PC-3 (cell line): Measurements from ENCODE around the gene ROBO2. TPM values are rescaled to one million over a fixed set of nuclear protein-coding genes. Genes with fewer than 3 reads are reported as not detected.

Source experiments
- ATAC-seq: fragments of 200-7000 bp; cut with Tn5 transposase; 2 replicates; pipeline ENCODE4 v1.9.1; 2020; ENCODE audit warnings: mild to moderate bottlenecking, moderate library complexity
- BruUV-seq: library from RNA; stranded (reverse); fragments of 400-500 nt; replicated peaks from 2 replicates; lab custom pipeline; 2021; lab: Mats Ljungman, UMichigan
- CTCF ChIA-PET: fragments of 300-600 bp; sonication (Branson Sonifier 250); formaldehyde crosslinking; loops from one replicate; lab custom pipeline; 2022; ENCODE audit warnings: antibody characterized with exemption; lab: Charles Lee
- POLR2A ChIA-PET: fragments of 300-600 bp; sonication (Branson Sonifier 250); formaldehyde crosslinking; loops from one replicate; lab custom pipeline; 2022; ENCODE audit warnings: antibody characterized with exemption; ENCODE audit not compliant: unreplicated experiment; lab: Charles Lee
- DNase-seq: peaks from one replicate; pipeline ENCODE4 v3.0.0-alpha.2; 2015
- H2AFZ ChIP-seq: fragments of 300-600 bp; sonication (generic); 2 replicates; pipeline ENCODE4 v1.6.0; 2016; ENCODE audit warnings: antibody characterized with exemption, low read length
- H3F3A ChIP-seq: fragments of 300-600 bp; sonication (generic); one replicate; pipeline ENCODE4 v1.6.0; 2017; ENCODE audit warnings: antibody characterized with exemption, low read length, control low read depth, mild to moderate bottlenecking; ENCODE audit not compliant: unreplicated experiment
- H3K27ac ChIP-seq: fragments of 300-600 bp; sonication (generic); 2 replicates; pipeline ENCODE4 v1.5.1; 2016; ENCODE audit warnings: mild to moderate bottlenecking, low read length
- H3K27me3 ChIP-seq: fragments of 300-600 bp; sonication (generic); 2 replicates; pipeline ENCODE4 v1.6.1; 2016; ENCODE audit warnings: low read length, mixed read lengths
- H3K36me3 ChIP-seq: fragments of 300-600 bp; sonication (generic); 2 replicates; pipeline ENCODE4 v1.6.1; 2016; ENCODE audit warnings: low read depth, mixed run types, low read length, mixed read lengths
- H3K4me1 ChIP-seq: fragments of 300-600 bp; sonication (generic); 2 replicates; pipeline ENCODE4 v1.5.1; 2016; ENCODE audit warnings: low read length; ENCODE audit not compliant: insufficient read depth
- H3K4me2 ChIP-seq: fragments of 300-600 bp; sonication (generic); 2 replicates; pipeline ENCODE4 v1.6.0; 2016; ENCODE audit warnings: low read length
- H3K4me3 ChIP-seq: fragments of 300-600 bp; sonication (generic); 2 replicates; pipeline ENCODE4 v1.5.1; 2016; ENCODE audit warnings: mild to moderate bottlenecking, low read length, mixed read lengths
- H3K79me2 ChIP-seq: fragments of 300-600 bp; sonication (generic); 2 replicates; pipeline ENCODE4 v1.6.1; 2017; ENCODE audit warnings: low read length, mixed read lengths
- H3K9ac ChIP-seq: fragments of 300-600 bp; sonication (generic); 2 replicates; pipeline ENCODE4 v1.6.0; 2016; ENCODE audit warnings: mild to moderate bottlenecking, low read length
- H3K9me2 ChIP-seq: fragments of 300-600 bp; sonication (generic); replicated peaks from 2 replicates; pipeline ENCODE4 v1.6.1; 2016; ENCODE audit warnings: mixed run types, low read length, mixed read lengths
- H3K9me3 ChIP-seq: fragments of 300-600 bp; sonication (generic); 2 replicates; pipeline ENCODE4 v1.6.1; 2016; ENCODE audit warnings: low read length, mixed read lengths
- H4K20me1 ChIP-seq: fragments of 300-600 bp; sonication (generic); 2 replicates; pipeline ENCODE4 v1.6.1; 2016; ENCODE audit warnings: low read length, mixed read lengths
- CTCF ChIP-seq: fragments of 300-600 bp; sonication (generic); conservative IDR thresholded peaks from 2 replicates; pipeline ENCODE4 v1.5.1; 2017; ENCODE audit warnings: antibody characterized with exemption, low read depth, mild to moderate bottlenecking, low read length
- EZH2 ChIP-seq: fragments of 300-600 bp; sonication (generic); IDR thresholded peaks from one replicate; pipeline ENCODE4 v1.6.1; 2017; ENCODE audit warnings: antibody characterized with exemption, mild to moderate bottlenecking, low read length; ENCODE audit not compliant: unreplicated experiment
- EZH2phosphoT487 ChIP-seq: fragments of 300-600 bp; sonication (generic); IDR thresholded peaks from 2 replicates; pipeline ENCODE4 v1.6.1; 2018; ENCODE audit warnings: mild to moderate bottlenecking, antibody characterized with exemption, low read length, borderline replicate concordance
- intact Hi-C: fragments of 100-400 bp; cut with micrococcal nuclease; formaldehyde crosslinking; loops from 2 replicates; pipeline ENCODE4 v1.9.0; 2023
- total RNA-seq: library from RNA; depleted of rRNA; stranded (reverse); fragments of >200 nt; gene quantifications from 2 replicates; pipeline ENCODE4 v1.2.3, GENCODE V29; 2014

The ROBO2 gene
- total RNA-seq, 1 experiment from 2014 or later: not detected

- Histone ChIP-seq H3K4me1 (no peaks in the 10 kb centered on the region), H3K36me3 (no peaks in the 10 kb centered on the region), H3K27me3 (peaks cover 81% of the 10 kb centered on the region), H2AFZ (no peak overlapping the region), H4K20me1 (no peaks in the 10 kb centered on the region), H3K9me2 (no peaks in the 10 kb centered on the region), H3K4me2 (no peak overlapping the region), H3K9ac (no peak overlapping the region), H3K27ac (no peak overlapping the region), H3K4me3 (no peak overlapping the region), H3K9me3 (no peaks in the 10 kb centered on the region), H3F3A (no peaks in the 10 kb centered on the region), H3K79me2 (no peaks in the 10 kb centered on the region)
- no peak for ATAC-seq
- CTCF ChIA-PET: no interaction called here
- no peak for DNase-seq
- TF ChIP-seq EZH2phosphoT487: no peak
- no peak for TF ChIP-seq EZH2
- TF ChIP-seq CTCF: no peak
- POLR2A ChIA-PET: interaction anchor here (0.6 kb wide), 1 partner anchor 63 kb away, joined by 4 read pairs; no protein-coding TSS in a partner anchor
- BruUV-seq: no TSS peak
- intact Hi-C loops: no loop called here
Observed at GRCh38 chr3:77244981-77245380, 205.1 kb downstream of the ROBO2 start.

- TF ChIP-seq EZH2phosphoT487 (no peak), CTCF (no peak), EZH2 (no peak)
- Histone ChIP-seq H3K4me3 (no peak overlapping the region), H3K9ac (no peak overlapping the region), H2AFZ (no peak overlapping the region), H3K9me2 (no peaks in the 10 kb centered on the region), H3K36me3 (no peaks in the 10 kb centered on the region), H3K27ac (no peak overlapping the region), H3K79me2 (no peaks in the 10 kb centered on the region), H4K20me1 (no peaks in the 10 kb centered on the region), H3K4me1 (no peaks in the 10 kb centered on the region), H3F3A (no peaks in the 10 kb centered on the region), H3K4me2 (no peak overlapping the region), H3K27me3 (peaks cover 83% of the 10 kb centered on the region), H3K9me3 (no peaks in the 10 kb centered on the region)
- ATAC-seq (no peak), DNase-seq (no peak)
- ChIA-PET POLR2A (no interaction called here), CTCF (no interaction called here)
- intact Hi-C loops: no loop called here
- no TSS peak for BruUV-seq
Observed at GRCh38 chr3:77247061-77247460, 207.2 kb downstream of the ROBO2 start.

- no peaks in the 10 kb centered on the region for H3K4me1 ChIP-seq
- H3K79me2 ChIP-seq: no peaks in the 10 kb centered on the region
- H3K9me2 ChIP-seq: no peaks in the 10 kb centered on the region
- H4K20me1 ChIP-seq: no peaks in the 10 kb centered on the region
- ATAC-seq (no peak), DNase-seq (no peak)
- no peak overlapping the region for H3K4me3 ChIP-seq
- ChIA-PET CTCF (no interaction called here), POLR2A (no interaction called here)
- intact Hi-C loops: no loop called here
- H3F3A ChIP-seq: no peaks in the 10 kb centered on the region
- H2AFZ ChIP-seq: no peak overlapping the region
- no peaks in the 10 kb centered on the region for H3K36me3 ChIP-seq
- peaks cover 80% of the 10 kb centered on the region for H3K27me3 ChIP-seq
- no peak overlapping the region for H3K4me2 ChIP-seq
- H3K27ac ChIP-seq: no peak overlapping the region
- BruUV-seq: no TSS peak
- no peaks in the 10 kb centered on the region for H3K9me3 ChIP-seq
- no peak for TF ChIP-seq CTCF
- no peak overlapping the region for H3K9ac ChIP-seq
Observed at GRCh38 chr3:77247817-77248216, 207.9 kb downstream of the ROBO2 start.
